AG04449 (cell line): ENCODE results near the gene MAP1LC3B2.

Source experiments
- CTCF ChIA-PET: fragments of 350-600 bp; formaldehyde crosslinking; extraction: SDS; loops from one replicate; lab custom pipeline; 2021; ENCODE audit warnings: antibody characterized with exemption; lab: Yijun Ruan, JAX
- POLR2A ChIA-PET: fragments of 400-600, 350-600 bp; formaldehyde crosslinking; extraction: SDS; loops from one replicate; lab custom pipeline; 2020; ENCODE audit warnings: antibody characterized with exemption, inconsistent platforms; lab: Yijun Ruan, JAX
- DNase-seq: peaks from one replicate; pipeline ENCODE4 v3.0.0-alpha.2; 2010; ENCODE audit warnings: low read depth, low spot score
- H3K4me3 ChIP-seq: 2 replicates; pipeline ENCODE4 v1.5.1; 2011; ENCODE audit warnings: low read depth, mild to moderate bottlenecking, control low read depth, low read length
- TF ChIP-seq, protein P1 (sequence below): IDR thresholded peaks from one replicate; pipeline ENCODE4 v1.5.1; 2011; ENCODE audit warnings: mild to moderate bottlenecking, moderate library complexity, low read length, control low read depth, inconsistent platforms; ENCODE audit not compliant: insufficient read depth; ENCODE audit errors: missing control alignments

MAP1LC3B2 gene

DNA sequence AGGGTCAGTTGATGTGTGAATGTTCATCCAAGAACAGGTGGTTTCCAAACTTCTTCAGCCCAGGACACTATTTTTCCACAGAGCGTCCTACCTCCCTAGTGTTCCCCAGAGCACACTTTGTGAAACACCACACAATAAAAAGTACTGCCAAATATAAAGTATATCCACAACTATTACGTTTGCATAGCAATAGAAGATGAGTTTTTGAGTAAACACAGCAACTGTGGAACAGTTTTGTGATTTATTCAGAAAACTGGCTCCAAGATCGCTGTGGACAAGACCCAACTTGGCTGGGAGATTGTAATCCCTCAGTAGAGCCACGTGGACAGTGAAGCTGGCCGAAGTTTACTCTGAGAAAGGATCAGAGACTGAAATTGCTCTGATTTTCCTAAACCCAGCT, 14.5 kb upstream of the MAP1LC3B2 start:
- TF ChIP-seq, protein P1, sequence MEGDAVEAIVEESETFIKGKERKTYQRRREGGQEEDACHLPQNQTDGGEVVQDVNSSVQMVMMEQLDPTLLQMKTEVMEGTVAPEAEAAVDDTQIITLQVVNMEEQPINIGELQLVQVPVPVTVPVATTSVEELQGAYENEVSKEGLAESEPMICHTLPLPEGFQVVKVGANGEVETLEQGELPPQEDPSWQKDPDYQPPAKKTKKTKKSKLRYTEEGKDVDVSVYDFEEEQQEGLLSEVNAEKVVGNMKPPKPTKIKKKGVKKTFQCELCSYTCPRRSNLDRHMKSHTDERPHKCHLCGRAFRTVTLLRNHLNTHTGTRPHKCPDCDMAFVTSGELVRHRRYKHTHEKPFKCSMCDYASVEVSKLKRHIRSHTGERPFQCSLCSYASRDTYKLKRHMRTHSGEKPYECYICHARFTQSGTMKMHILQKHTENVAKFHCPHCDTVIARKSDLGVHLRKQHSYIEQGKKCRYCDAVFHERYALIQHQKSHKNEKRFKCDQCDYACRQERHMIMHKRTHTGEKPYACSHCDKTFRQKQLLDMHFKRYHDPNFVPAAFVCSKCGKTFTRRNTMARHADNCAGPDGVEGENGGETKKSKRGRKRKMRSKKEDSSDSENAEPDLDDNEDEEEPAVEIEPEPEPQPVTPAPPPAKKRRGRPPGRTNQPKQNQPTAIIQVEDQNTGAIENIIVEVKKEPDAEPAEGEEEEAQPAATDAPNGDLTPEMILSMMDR, result no peak

DNA sequence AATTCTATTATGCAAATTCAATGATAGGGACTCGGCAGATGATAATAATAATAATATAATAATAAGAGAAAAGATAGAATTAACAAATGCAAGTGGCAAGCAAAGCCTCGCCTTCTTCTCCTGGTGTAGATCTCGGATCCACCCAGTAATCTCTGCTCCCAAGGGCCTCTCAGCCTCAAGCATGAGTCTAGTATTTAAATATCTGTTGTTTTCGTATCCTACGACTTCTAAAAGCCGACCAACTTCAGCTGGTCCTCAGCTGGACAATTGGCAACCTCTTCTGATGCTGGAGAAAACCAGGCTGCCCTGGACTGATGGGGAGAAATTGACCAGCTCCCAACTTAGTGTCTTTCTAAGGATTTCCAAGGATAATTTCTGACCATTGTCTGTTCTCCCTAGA, 14.0 kb upstream of the MAP1LC3B2 start:
- no peak for DNase-seq
- ChIA-PET POLR2A (no interaction called here), CTCF (interaction anchor here (1.6 kb wide), 1 partner anchor 9 kb away, joined by 5 read pairs; no protein-coding TSS in a partner anchor)
- no peak overlapping the region for H3K4me3 ChIP-seq
- TF ChIP-seq, protein P1, result no peak

More for the DNA sequence above, 14.5 kb upstream of the MAP1LC3B2 start:
- ChIA-PET CTCF (no interaction called here), POLR2A (no interaction called here)
- no peak overlapping the region for H3K4me3 ChIP-seq
- no peak for DNase-seq

DNA sequence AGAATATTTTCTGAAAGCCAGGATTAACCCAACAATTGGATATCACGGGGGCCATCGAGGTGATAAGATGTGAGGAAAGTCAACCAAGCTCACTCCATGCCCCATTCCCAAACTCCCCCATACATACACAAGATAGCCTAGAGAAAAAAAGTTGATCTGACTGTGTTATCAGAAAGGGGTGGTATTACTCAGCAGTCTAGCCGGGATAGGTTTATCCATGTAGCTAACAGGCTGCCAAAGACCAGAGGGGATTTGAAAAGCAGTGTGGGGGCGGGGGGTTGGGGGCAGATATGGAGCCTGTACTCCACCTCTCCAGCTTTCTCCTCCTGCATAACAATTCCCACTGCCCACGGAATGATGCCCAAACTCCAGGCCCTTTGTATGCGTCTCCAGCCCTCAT, 13.2 kb upstream of the MAP1LC3B2 start:
- TF ChIP-seq, protein P1, result no peak
- CTCF ChIA-PET, result interaction anchor here (0.7 to 1.6 kb wide), 3 partner anchors 9 to 282 kb away, joined by 3 to 5 read pairs (median 3); no protein-coding TSS in a partner anchor
- H3K4me3 ChIP-seq, result no peak overlapping the region
- POLR2A ChIA-PET, result interaction anchor here (0.7 kb wide), 1 partner anchor 28 kb away, joined by 3 read pairs; no protein-coding TSS in a partner anchor
- DNase-seq, result no peak

DNA sequence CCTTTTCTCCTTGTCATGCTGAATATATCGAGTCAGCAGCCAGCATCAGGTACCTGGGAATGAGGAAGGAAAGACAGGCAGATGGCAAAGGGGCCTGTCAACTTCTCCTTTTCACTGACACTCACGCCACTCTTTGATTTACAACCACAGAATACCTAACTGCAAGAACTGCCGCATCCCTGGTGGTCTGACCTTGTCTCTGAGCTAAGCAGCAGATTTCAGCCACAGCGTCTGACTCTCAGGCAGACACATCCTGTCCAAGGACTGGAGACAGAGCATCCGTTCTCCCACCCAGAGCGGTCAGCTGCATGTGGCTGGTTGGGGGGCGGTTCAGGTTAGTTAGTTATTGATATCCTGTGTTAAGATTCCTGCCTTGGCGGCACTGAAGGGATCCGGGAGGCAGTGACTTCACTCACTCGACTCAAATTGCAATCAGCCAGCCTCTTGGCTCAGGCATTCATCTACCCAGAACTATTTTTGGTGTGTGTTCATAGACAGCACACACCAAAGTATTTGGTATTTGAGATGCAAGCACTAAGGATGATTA, 11.2 kb upstream of the MAP1LC3B2 start:
- TF ChIP-seq, protein P1, result no peak
- H3K4me3 ChIP-seq, result no peak overlapping the region
- ChIA-PET POLR2A (no interaction called here), CTCF (no interaction called here)
- no peak for DNase-seq

DNA sequence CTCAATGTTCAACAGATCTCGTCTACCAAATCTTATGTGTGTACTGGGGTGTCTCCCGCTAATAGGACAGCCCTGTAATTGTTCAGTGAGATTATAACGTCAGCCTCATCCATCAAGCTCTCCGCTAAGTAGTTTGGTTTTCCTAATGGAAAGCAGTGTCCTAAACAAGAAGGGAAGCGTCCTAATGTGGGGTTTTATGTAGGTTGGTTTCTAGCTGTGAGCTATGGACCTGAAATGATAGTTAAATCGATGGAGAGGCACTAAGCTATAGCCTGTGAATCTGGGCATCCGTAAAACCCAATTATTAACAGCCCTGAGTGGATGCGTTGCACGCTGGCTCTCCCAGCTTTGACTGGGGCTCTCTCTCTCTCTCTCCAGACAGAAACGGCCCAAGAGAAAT, 9.2 kb upstream of the MAP1LC3B2 start:
- H3K4me3 ChIP-seq, result no peak overlapping the region
- CTCF ChIA-PET, result interaction anchor here (1.2 kb wide), 1 partner anchor 50 kb away, joined by 3 read pairs; no protein-coding TSS in a partner anchor
- POLR2A ChIA-PET, result no interaction called here
- TF ChIP-seq, protein P1, result no peak
- DNase-seq, result no peak

DNA sequence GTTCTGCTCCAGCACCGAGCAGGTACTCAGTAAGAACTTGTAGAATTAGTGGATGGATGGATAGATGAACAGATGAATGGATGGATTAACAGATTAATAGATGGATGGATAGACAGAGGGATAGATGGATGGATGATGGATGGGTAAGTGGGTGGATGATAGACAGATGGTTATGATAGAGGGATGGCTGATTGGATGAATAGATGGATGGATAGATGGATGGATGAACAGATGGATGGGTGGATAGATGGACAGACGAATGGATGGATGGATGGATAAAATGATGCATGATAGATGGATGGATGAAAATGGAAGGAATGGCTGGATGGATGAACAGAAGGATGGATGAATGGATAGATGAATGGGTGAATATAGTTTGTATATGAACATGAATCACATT, 8.0 kb upstream of the MAP1LC3B2 start:
- TF ChIP-seq, protein P1, result no peak
- POLR2A ChIA-PET, result no interaction called here
- CTCF ChIA-PET, result no interaction called here
- no peak overlapping the region for H3K4me3 ChIP-seq
- no peak for DNase-seq
